Retina (tissue), 1 donor: ENCODE data around the gene FIBCD1.
A peak's percentile ranks its signal among the peaks of the same experiment; 100 is the strongest.

Experiments used
- DNase-seq: peaks from one replicate; pipeline ENCODE4 v3.0.0-alpha.2; 2016

Gene FIBCD1

GRCh38 chr9:130938652-130939404, at the start of gene FIBCD1:
Gene FIBCD1, minus strand, starts transcription at chr9:130939247. Its CDS starts 640 bp downstream, at chr9:130938607.
- peak; percentile 84 for DNase-seq

- no peak for DNase-seq
These were observed 49.3 kb upstream of the FIBCD1 start for GRCh38 chr9:130988400-130988747.

GRCh38 chr9:130987738-130988399, 48.8 kb upstream of the FIBCD1 start:
- no peak for DNase-seq

- peak; percentile 36 for DNase-seq
These were observed 48.0 kb upstream of the FIBCD1 start for GRCh38 chr9:130987054-130987453.

GRCh38 chr9:130986356-130986965, 47.4 kb upstream of the FIBCD1 start:
- DNase-seq: peak; percentile 69

GRCh38 chr9:130985606-130986162, 46.6 kb upstream of the FIBCD1 start:
- DNase-seq: no peak

- DNase-seq: no peak
These were observed 46.0 kb upstream of the FIBCD1 start for GRCh38 chr9:130985029-130985428.

- no peak for DNase-seq
These were observed 45.5 kb upstream of the FIBCD1 start for GRCh38 chr9:130984521-130984920.

GRCh38 chr9:130983970-130984369, 44.9 kb upstream of the FIBCD1 start:
- no peak for DNase-seq

GRCh38 chr9:130983359-130983670, 44.3 kb upstream of the FIBCD1 start:
- DNase-seq: no peak

- DNase-seq: peak; percentile 78
These were observed 43.8 kb upstream of the FIBCD1 start for GRCh38 chr9:130982636-130983358.

- peak; percentile 75 for DNase-seq
These were observed 42.7 kb upstream of the FIBCD1 start for GRCh38 chr9:130981756-130982137.

- DNase-seq: no peak
These were observed 42.1 kb upstream of the FIBCD1 start for GRCh38 chr9:130981002-130981755.

GRCh38 chr9:130980526-130980925, 41.5 kb upstream of the FIBCD1 start:
- DNase-seq: no peak

GRCh38 chr9:130979591-130980385, 40.7 kb upstream of the FIBCD1 start:
- no peak for DNase-seq

- no peak for DNase-seq
These were observed 38.8 kb upstream of the FIBCD1 start for GRCh38 chr9:130977811-130978221.

GRCh38 chr9:130975932-130976841, 37.1 kb upstream of the FIBCD1 start:
- DNase-seq: no peak

- DNase-seq: no peak
These were observed 36.1 kb upstream of the FIBCD1 start for GRCh38 chr9:130975156-130975555.

GRCh38 chr9:130974697-130975096, 35.6 kb upstream of the FIBCD1 start:
- DNase-seq: no peak

GRCh38 chr9:130973686-130974281, 34.7 kb upstream of the FIBCD1 start:
- peak; percentile 52 for DNase-seq
